ENCODE results near the gene SIM2.

GRCh38 chr21:36757196-36757595 is 58.3 kb downstream of the SIM2 start:
- no peak for TF ChIP-seq POLR2AphosphoS5 (IDR thresholded peaks at IDR 0.05; ENCODE audit: low read depth, low read length)
- no peak for TF ChIP-seq REST (IDR thresholded peaks at IDR 0.05; ENCODE audit: insufficient read depth in 1 of 2, low read depth in 2 of 2, low read length in 2 of 2)

Measured in PFSK-1 (cell line).